Neuronal stem cell (in vitro differentiated cells): ENCODE results near the gene TMTC2.

ENCODE experiments used
- DNase-seq: peaks from one replicate; pipeline ENCODE4 v3.0.0-alpha.2; 2013; ENCODE audit warnings: low spot score
- H2AFZ ChIP-seq: one replicate; pipeline ENCODE4 v1.6.1; 2013; ENCODE audit warnings: mild to moderate bottlenecking, low read length, inconsistent platforms
- H2AK5ac ChIP-seq: 2 replicates; pipeline ENCODE4 v1.6.1; 2013; ENCODE audit warnings: low read depth, mild to moderate bottlenecking, inconsistent platforms, low read length, moderate library complexity, mixed read lengths
- H2BK120ac ChIP-seq: 2 replicates; pipeline ENCODE4 v1.6.1; 2013; ENCODE audit warnings: low read depth, mild to moderate bottlenecking, inconsistent platforms, low read length, moderate library complexity, mixed read lengths
- H2BK12ac ChIP-seq: one replicate; pipeline ENCODE4 v1.6.1; 2013; ENCODE audit warnings: low read length, inconsistent platforms
- H2BK15ac ChIP-seq: 2 replicates; pipeline ENCODE4 v1.6.1; 2013; ENCODE audit warnings: mild to moderate bottlenecking, low read length, inconsistent platforms, mixed read lengths
- H2BK5ac ChIP-seq: one replicate; pipeline ENCODE4 v1.6.1; 2013; ENCODE audit warnings: inconsistent platforms, mild to moderate bottlenecking, low read length, moderate library complexity
- H3K14ac ChIP-seq: one replicate; pipeline ENCODE4 v1.6.1; 2013; ENCODE audit warnings: low read length, inconsistent platforms
- H3K18ac ChIP-seq: 2 replicates; pipeline ENCODE4 v1.6.1; 2013; ENCODE audit warnings: low read length, inconsistent platforms
- H3K23ac ChIP-seq: 2 replicates; pipeline ENCODE4 v1.6.1; 2013; ENCODE audit warnings: low read depth, mild to moderate bottlenecking, mixed read lengths, low read length, inconsistent platforms; ENCODE audit not compliant: poor library complexity
- H3K27ac ChIP-seq: replicated peaks from 3 replicates; pipeline ENCODE4 v1.5.1; 2013; ENCODE audit warnings: low read length, inconsistent platforms
- H3K27me3 ChIP-seq, 3 experiments: 2 replicates each; pipeline ENCODE4 v1.6.1; 2013; ENCODE audit warnings: low read length in 3 of 3, mild to moderate bottlenecking in 2 of 3, inconsistent platforms in 1 of 3, low read depth in 1 of 3, mixed read lengths in 1 of 3, moderate library complexity in 1 of 3; ENCODE audit not compliant: control insufficient read depth in 3 of 3, insufficient read depth in 3 of 3
- H3K36me3 ChIP-seq, 2 donors: replicated peaks in 1 of 2; 2 replicates each; pipeline ENCODE4 v1.6.1; 2013; ENCODE audit warnings: low read length in 2 of 2; ENCODE audit not compliant: control insufficient read depth in 2 of 2, insufficient read depth in 2 of 2
- H3K4ac ChIP-seq: 2 replicates; pipeline ENCODE4 v1.6.1; 2013; ENCODE audit warnings: inconsistent platforms, mild to moderate bottlenecking, low read length, moderate library complexity
- H3K4me1 ChIP-seq, 2 donors: 1 replicate in 1 of 2; 2 replicates in 1 of 2; pipeline ENCODE4 v1.6.1; 2013; ENCODE audit warnings: low read length in 2 of 2, low read depth in 1 of 2; ENCODE audit not compliant: control insufficient read depth in 2 of 2, insufficient read depth in 1 of 2
- H3K4me2 ChIP-seq: one replicate; pipeline ENCODE4 v1.6.1; 2013; ENCODE audit warnings: mild to moderate bottlenecking, low read length, inconsistent platforms; ENCODE audit not compliant: insufficient read depth, poor library complexity, severe bottlenecking
- H3K4me3 ChIP-seq, 2 donors: 2 replicates each; pipeline ENCODE4 v1.5.1; 2013; ENCODE audit warnings: low read length in 2 of 2, mild to moderate bottlenecking in 2 of 2, inconsistent platforms in 1 of 2, moderate library complexity in 1 of 2
- H3K79me1 ChIP-seq: one replicate; pipeline ENCODE4 v1.6.1; 2013; ENCODE audit warnings: low read depth, mild to moderate bottlenecking, inconsistent platforms, low read length, moderate library complexity
- H3K9ac ChIP-seq: one replicate; pipeline ENCODE4 v1.6.1; 2013; ENCODE audit warnings: mild to moderate bottlenecking, low read depth, low read length, inconsistent platforms; ENCODE audit not compliant: poor library complexity
- H3K9me3 ChIP-seq, 2 donors: replicated peaks in 1 of 2; 2 replicates each; pipeline versions ENCODE3 to v1.6.1; 2013; ENCODE audit warnings: low read length in 2 of 2, mild to moderate bottlenecking in 2 of 2, inconsistent platforms in 1 of 2, low read depth in 1 of 2, mixed read lengths in 1 of 2, moderate library complexity in 1 of 2; ENCODE audit not compliant: control insufficient read depth in 2 of 2, insufficient read depth in 1 of 2
- H4K8ac ChIP-seq: one replicate; pipeline ENCODE4 v1.6.1; 2013; ENCODE audit warnings: low read depth, mild to moderate bottlenecking, inconsistent platforms, low read length, moderate library complexity
- H4K91ac ChIP-seq: one replicate; pipeline ENCODE4 v1.6.1; 2013; ENCODE audit warnings: low read length, low read depth, mild to moderate bottlenecking, inconsistent platforms; ENCODE audit not compliant: poor library complexity
- whole genome bisulfite sequencing, 2 donors: extraction: QIAGEN DNeasy Blood & Tissue Kit; methylation state at CpG; one replicate each; pipeline ENCODE4 v1.1.7; 2013; ENCODE audit warnings: missing lambda C conversion rate in 2 of 2, mixed read lengths in 1 of 2; ENCODE audit not compliant: insufficient read length in 2 of 2, insufficient replicate concordance in 1 of 2; ENCODE audit errors: extremely low coverage in 2 of 2; 5-methylcytosine and 5-hydroxymethylcytosine counted together

The TMTC2 gene

GRCh38 chr12:82904219-82904790, 217.6 kb downstream of the TMTC2 start:
- Histone ChIP-seq H3K27ac (no peak overlapping the region), H2AFZ (no peak overlapping the region), H3K79me1 (no peaks in the 10 kb centered on the region), H3K9me3 (no peaks in the 10 kb centered on the region), H3K9ac (no peak overlapping the region), H3K4me2 (no peak overlapping the region), H3K14ac (no peak overlapping the region), H2BK12ac (no peak overlapping the region), H3K4me1 (no peaks in the 10 kb centered on the region), H3K18ac (no peak overlapping the region), H2AK5ac (no peak overlapping the region), H2BK15ac (no peak overlapping the region), H3K23ac (no peak overlapping the region), H2BK5ac (no peak overlapping the region), H3K27me3 (no peaks in the 10 kb centered on the region), H3K4ac (no peak overlapping the region), H3K36me3 (peaks cover 0 to 26% of the 10 kb centered on the region in 2 donors), H4K8ac (no peak overlapping the region), H4K91ac (no peak overlapping the region), H2BK120ac (no peak overlapping the region), H3K4me3 (no peak overlapping the region)
- WGBS, 2 donors, result no CpG with 5 or more reads among the region's 5 CpGs
- DNase-seq, result no peak

- Histone ChIP-seq H3K4me1 (peaks cover 0 to 4% of the 10 kb centered on the region in 2 donors), H2BK15ac (no peak overlapping the region), H3K9ac (no peak overlapping the region), H3K4me3 (no peak overlapping the region), H3K23ac (no peak overlapping the region), H4K91ac (no peak overlapping the region), H2BK120ac (no peak overlapping the region), H2BK12ac (no peak overlapping the region), H3K4me2 (no peak overlapping the region), H2BK5ac (no peak overlapping the region), H3K27ac (no peak overlapping the region), H3K14ac (no peak overlapping the region), H3K36me3 (peaks cover 0 to 33% of the 10 kb centered on the region in 2 donors), H2AFZ (no peak overlapping the region), H3K27me3 (no peaks in the 10 kb centered on the region), H4K8ac (no peak overlapping the region), H3K18ac (peak overlapping the region; percentile 20), H3K9me3 (no peaks in the 10 kb centered on the region), H3K4ac (no peak overlapping the region), H2AK5ac (no peak overlapping the region), H3K79me1 (no peaks in the 10 kb centered on the region)
- no peak for DNase-seq
- no CpG with 5 or more reads among the region's 9 CpGs for WGBS, 2 donors
Observed at GRCh38 chr12:82910246-82910893, 223.7 kb downstream of the TMTC2 start.

GRCh38 chr12:82912406-82912805, 225.7 kb downstream of the TMTC2 start:
- peaks cover 0 to 3% of the 10 kb centered on the region in 2 donors for H3K9me3 ChIP-seq
- no peak overlapping the region for H4K91ac ChIP-seq
- H3K36me3 ChIP-seq, result peaks cover 0 to 43% of the 10 kb centered on the region in 2 donors
- H3K9ac ChIP-seq, result no peak overlapping the region
- H3K4me1 ChIP-seq, result peaks cover 0 to 4% of the 10 kb centered on the region in 2 donors
- no peaks in the 10 kb centered on the region for H3K27me3 ChIP-seq
- no peak overlapping the region for H3K14ac ChIP-seq
- no peak overlapping the region for H2BK12ac ChIP-seq
- H3K79me1 ChIP-seq, result no peaks in the 10 kb centered on the region
- H2BK15ac ChIP-seq, result no peak overlapping the region
- no peak overlapping the region for H3K4me3 ChIP-seq
- H3K18ac ChIP-seq, result no peak overlapping the region
- no peak overlapping the region for H2AFZ ChIP-seq
- WGBS, 2 donors, result no CpG with 5 or more reads among the region's 1 CpG
- H3K27ac ChIP-seq, result no peak overlapping the region
- no peak overlapping the region for H2BK5ac ChIP-seq
- no peak overlapping the region for H2AK5ac ChIP-seq
- H3K4ac ChIP-seq, result no peak overlapping the region
- no peak overlapping the region for H3K23ac ChIP-seq
- H2BK120ac ChIP-seq, result no peak overlapping the region
- H4K8ac ChIP-seq, result no peak overlapping the region
- no peak overlapping the region for H3K4me2 ChIP-seq
- no peak for DNase-seq

DNA sequence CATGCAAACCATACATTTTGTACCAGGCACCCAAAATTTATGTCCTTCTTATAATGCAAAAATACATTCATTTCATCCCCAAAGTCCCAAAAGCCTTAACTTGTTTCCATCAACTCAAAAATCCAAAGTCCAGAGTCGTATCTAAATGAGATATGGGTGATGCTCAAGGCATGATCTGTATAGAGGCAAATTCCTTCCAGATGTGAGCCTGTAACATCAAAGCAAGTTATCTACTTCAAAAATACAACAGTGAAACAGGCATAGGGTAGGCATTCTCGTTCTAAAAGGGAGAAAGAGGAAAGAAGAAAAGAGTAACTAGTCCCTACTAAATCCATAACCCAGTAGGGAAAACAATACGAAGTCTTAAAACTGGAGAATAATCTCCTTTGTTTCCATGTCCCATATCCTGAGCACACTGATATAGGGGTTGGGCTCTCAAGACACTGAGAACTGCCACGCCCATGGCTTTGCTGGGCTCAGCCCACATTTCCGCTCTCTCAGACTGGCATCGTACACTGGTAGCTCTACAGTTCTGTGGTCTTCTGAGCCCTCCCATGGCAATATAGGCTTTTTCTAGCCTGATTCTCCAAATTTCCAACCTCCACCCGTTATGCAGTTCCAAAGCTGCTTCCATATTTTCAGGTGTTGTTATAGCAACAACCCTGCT, 232.8 kb downstream of the TMTC2 start:
- Histone ChIP-seq H3K4me2 (no peak overlapping the region), H3K9me3 (peaks cover 0 to 9% of the 10 kb centered on the region in 2 donors), H2BK120ac (no peak overlapping the region), H2BK5ac (no peak overlapping the region), H2BK15ac (no peak overlapping the region), H3K18ac (no peak overlapping the region), H3K14ac (no peak overlapping the region), H3K79me1 (no peaks in the 10 kb centered on the region), H3K4me1 (no peaks in the 10 kb centered on the region), H3K36me3 (peaks cover 0 to 31% of the 10 kb centered on the region in 2 donors), H2BK12ac (no peak overlapping the region), H3K27me3 (no peaks in the 10 kb centered on the region), H3K4ac (no peak overlapping the region), H2AFZ (no peak overlapping the region), H3K23ac (no peak overlapping the region), H4K91ac (no peak overlapping the region), H2AK5ac (no peak overlapping the region), H3K9ac (no peak overlapping the region), H3K27ac (no peak overlapping the region), H3K4me3 (no peak overlapping the region), H4K8ac (no peak overlapping the region)
- no peak for DNase-seq
- WGBS, 2 donors, result no CpG with 5 or more reads among the region's 7 CpGs
